Kidney (tissue), 14 donors: ENCODE results near the gene ACADL. TPM values are rescaled to one million over a fixed set of nuclear protein-coding genes. Genes with fewer than 3 reads are reported as not detected.

Source experiments
- DNase-seq, 5 donors: peaks; one replicate each; pipeline ENCODE4 v3.0.0-alpha.2; 2013 to 2020
- FAIRE-seq: peaks from 2 replicates; lab custom pipeline; 2012; peaks lifted over from hg19 to GRCh38; lab: Jason Lieb, UNC
- H3K27ac ChIP-seq, 2 donors: one replicate each; pipeline ENCODE4 v1.7.0; 2013; ENCODE audit warnings: low read depth in 2 of 2, low read length in 2 of 2, inconsistent platforms in 1 of 2
- H3K27me3 ChIP-seq: one replicate; pipeline ENCODE4 v1.7.1; 2013; ENCODE audit warnings: low read length, inconsistent platforms; ENCODE audit not compliant: control insufficient read depth, insufficient read depth
- H3K36me3 ChIP-seq, 3 donors: one replicate each; pipeline versions ENCODE4 v1.7.0 to v1.7.1; 2013; ENCODE audit warnings: low read length in 3 of 3, control low read depth in 1 of 3, inconsistent platforms in 1 of 3; ENCODE audit not compliant: insufficient read depth in 3 of 3, control insufficient read depth in 2 of 3
- H3K4me1 ChIP-seq, 3 donors: one replicate each; pipeline versions ENCODE4 v1.7.0 to v1.7.1; 2013; ENCODE audit warnings: low read length in 3 of 3, inconsistent platforms in 1 of 3, low read depth in 1 of 3; ENCODE audit not compliant: control insufficient read depth in 2 of 3, insufficient read depth in 2 of 3
- H3K4me3 ChIP-seq, 3 donors: one replicate each; pipeline versions ENCODE4 v1.7.0 to v1.8.1; 2013; ENCODE audit warnings: low read length in 3 of 3, control low read depth in 1 of 3, inconsistent platforms in 1 of 3
- H3K9ac ChIP-seq, 3 donors: one replicate each; pipeline versions ENCODE4 v1.7.0 to v1.7.1; 2013; ENCODE audit warnings: low read length in 3 of 3, control low read depth in 1 of 3, inconsistent platforms in 1 of 3
- H3K9me3 ChIP-seq, 3 donors: one replicate each; pipeline versions ENCODE4 v1.7.0 to v1.7.1; 2013; ENCODE audit warnings: low read length in 3 of 3, control low read depth in 1 of 3, inconsistent platforms in 1 of 3; ENCODE audit not compliant: control insufficient read depth in 2 of 3, insufficient read depth in 1 of 3
- intact Hi-C: fragments of 100-400 bp; cut with DNase I; formaldehyde crosslinking; loops from one replicate; pipeline ENCODE4 v1.11.1; 2022
- polyA plus RNA-seq: library from polyadenylated mRNA; stranded (reverse); fragments of 350-450 nt; fragmentation: Illumina TruSeq; extraction: RNeasy Lipid Tissue Mini Kit (QIAGEN cat#74804); gene quantifications from one replicate; pipeline ENCODE4 v1.2.3, GENCODE V29; 2014; ENCODE audit warnings: low read depth, low replicate concordance; ENCODE audit not compliant: insufficient read depth
- total RNA-seq: library from RNA; stranded (reverse); fragmentation: NEBNext Ultra II Directional; extraction: Animal tissue kit (Norgen Biotek cat#: 25700); gene quantifications from one replicate; pipeline ENCODE4 v1.2.1, GENCODE V29; 2021
- TF ChIP-seq, protein P1 (sequence below): IDR thresholded peaks from 3 replicates; pipeline ENCODE4 v1.5.1; 2012; ENCODE audit warnings: mild to moderate bottlenecking, moderate library complexity, borderline replicate concordance; ENCODE audit not compliant: insufficient read depth; ENCODE audit errors: extremely low read depth
- donor health status: control.
- donor health status: control.
- donor health status: control.
- donor health status: control.
- donor health status: control.
- donor health status: DM: yes; HTN: yes; CAD: no.
- donor health status: Normal renal cell carcinoma (clear cell type).

The ACADL gene
- total and polyA plus RNA-seq, 2 donors from 2014 or later, result 15.7 to 21.1 TPM

DNA sequence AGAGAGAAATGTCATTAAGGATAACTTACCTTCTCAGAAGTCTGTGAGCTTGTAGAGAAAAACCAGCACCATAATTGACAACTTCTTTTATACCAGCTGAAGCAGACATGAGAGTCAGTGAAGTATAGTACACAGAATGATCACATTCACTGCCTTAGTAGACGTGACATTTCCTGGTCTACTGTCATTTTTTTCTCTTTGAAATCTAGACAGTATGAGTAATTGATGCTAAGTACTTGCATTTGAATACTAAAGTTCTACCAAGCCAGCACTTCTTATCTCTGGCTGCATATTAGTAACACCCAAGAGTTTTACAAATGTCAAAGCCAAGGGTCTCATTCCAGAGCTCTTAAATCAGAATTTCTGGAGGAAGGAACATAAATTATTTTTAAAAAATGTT is 25.4 kb upstream of the ACADL start:
- H3K4me1 ChIP-seq, result no peaks in the 10 kb centered on the region
- no peaks in the 10 kb centered on the region for H3K27me3 ChIP-seq
- TF ChIP-seq, protein P1, sequence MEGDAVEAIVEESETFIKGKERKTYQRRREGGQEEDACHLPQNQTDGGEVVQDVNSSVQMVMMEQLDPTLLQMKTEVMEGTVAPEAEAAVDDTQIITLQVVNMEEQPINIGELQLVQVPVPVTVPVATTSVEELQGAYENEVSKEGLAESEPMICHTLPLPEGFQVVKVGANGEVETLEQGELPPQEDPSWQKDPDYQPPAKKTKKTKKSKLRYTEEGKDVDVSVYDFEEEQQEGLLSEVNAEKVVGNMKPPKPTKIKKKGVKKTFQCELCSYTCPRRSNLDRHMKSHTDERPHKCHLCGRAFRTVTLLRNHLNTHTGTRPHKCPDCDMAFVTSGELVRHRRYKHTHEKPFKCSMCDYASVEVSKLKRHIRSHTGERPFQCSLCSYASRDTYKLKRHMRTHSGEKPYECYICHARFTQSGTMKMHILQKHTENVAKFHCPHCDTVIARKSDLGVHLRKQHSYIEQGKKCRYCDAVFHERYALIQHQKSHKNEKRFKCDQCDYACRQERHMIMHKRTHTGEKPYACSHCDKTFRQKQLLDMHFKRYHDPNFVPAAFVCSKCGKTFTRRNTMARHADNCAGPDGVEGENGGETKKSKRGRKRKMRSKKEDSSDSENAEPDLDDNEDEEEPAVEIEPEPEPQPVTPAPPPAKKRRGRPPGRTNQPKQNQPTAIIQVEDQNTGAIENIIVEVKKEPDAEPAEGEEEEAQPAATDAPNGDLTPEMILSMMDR, result no peak
- H3K9ac ChIP-seq, result no peak overlapping the region
- no peak overlapping the region for H3K4me3 ChIP-seq
- no peaks in the 10 kb centered on the region for H3K36me3 ChIP-seq
- no peak for FAIRE-seq
- H3K9me3 ChIP-seq, result no peaks in the 10 kb centered on the region
- DNase-seq, result no peak
- intact Hi-C loops, result no loop called here
- no peak overlapping the region for H3K27ac ChIP-seq

DNA sequence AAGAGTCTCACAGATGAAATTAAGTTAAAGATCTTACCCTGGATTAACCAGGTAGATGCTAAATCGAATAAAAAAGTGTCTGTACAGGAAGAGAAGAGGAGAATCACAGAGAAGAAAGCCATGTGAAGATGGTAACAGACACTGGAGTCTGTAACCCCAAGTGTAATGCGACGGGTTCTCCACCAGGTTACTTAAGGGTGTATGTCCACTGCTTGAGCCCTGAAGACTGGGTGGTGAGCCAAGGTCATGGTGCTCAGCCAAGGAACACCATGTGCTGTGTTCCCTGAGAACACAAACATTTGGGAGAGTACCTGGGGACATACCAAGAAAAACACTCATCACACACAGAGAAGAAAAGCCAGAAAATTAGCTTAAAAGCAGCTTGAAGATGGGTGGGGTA is 8.2 kb upstream of the ACADL start:
- Histone ChIP-seq H3K36me3 (no peaks in the 10 kb centered on the region), H3K4me1 (peaks cover 0 to 11% (median 3%) of the 10 kb centered on the region in 3 donors), H3K9me3 (no peaks in the 10 kb centered on the region), H3K27me3 (no peaks in the 10 kb centered on the region), H3K27ac (no peak overlapping the region), H3K4me3 (no peak overlapping the region), H3K9ac (no peak overlapping the region)
- FAIRE-seq (no peak), DNase-seq (no peak)
- intact Hi-C loops, result no loop called here
- TF ChIP-seq, protein P1, result no peak

DNA sequence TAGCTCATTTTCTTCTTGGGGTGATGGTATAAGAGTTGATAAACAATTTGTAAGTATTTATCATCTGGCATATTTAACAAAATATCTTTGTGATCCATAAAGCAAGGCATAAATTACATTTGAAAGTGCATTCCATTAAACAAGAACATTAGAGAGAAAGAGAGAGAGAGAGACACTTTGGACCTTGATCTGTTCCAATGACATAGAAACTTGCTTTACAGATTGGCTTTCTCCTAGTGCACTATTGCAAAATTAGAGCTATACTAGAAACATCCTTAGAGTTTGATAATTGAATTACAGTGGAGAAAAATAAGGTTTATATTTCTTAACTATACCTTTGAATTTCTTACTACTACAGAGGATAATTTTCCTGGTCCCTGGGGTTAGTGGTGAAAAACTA is 5.7 kb upstream of the ACADL start:
- Histone ChIP-seq H3K27me3 (no peaks in the 10 kb centered on the region), H3K4me3 (no peak overlapping the region), H3K4me1 (peaks cover 0 to 11% (median 3%) of the 10 kb centered on the region in 3 donors), H3K27ac (no peak overlapping the region), H3K9me3 (no peaks in the 10 kb centered on the region), H3K9ac (no peak overlapping the region), H3K36me3 (no peaks in the 10 kb centered on the region)
- intact Hi-C loops, result no loop called here
- TF ChIP-seq, protein P1, result no peak
- FAIRE-seq, result peak; percentile 72
- no peak for DNase-seq

DNA sequence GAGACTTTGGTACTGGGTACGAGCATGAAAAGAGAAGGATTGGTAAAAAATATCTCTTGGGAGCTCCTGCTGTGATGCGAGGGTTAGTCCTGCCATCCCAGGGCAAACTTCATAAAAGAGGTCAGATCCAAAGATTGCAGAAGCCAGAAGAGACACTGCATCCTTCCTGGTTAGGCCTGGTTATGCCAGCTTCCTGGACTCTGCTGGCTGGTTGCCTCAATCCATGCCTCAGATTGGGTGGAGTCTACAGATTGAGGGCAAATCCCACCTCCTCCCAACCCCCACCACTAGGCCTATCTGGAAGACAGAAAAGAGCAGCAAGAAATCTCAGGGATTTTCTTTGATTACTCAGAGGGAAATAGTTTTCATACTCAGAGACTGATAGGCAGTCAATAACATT is 5.3 kb upstream of the ACADL start:
- Histone ChIP-seq H3K36me3 (no peaks in the 10 kb centered on the region), H3K9ac (no peak overlapping the region), H3K4me1 (peaks cover 0 to 11% (median 3%) of the 10 kb centered on the region in 3 donors), H3K4me3 (no peak overlapping the region), H3K9me3 (no peaks in the 10 kb centered on the region), H3K27ac (no peak overlapping the region), H3K27me3 (peaks cover under 1% of the 10 kb centered on the region)
- intact Hi-C loops, result no loop called here
- TF ChIP-seq, protein P1, result no peak
- FAIRE-seq (no peak), DNase-seq (no peak)
